Common myeloid progenitor, CD34-positive (primary cell): Measurements from ENCODE around the gene VAV3.

ENCODE experiments used
- CTCF ChIA-PET: fragments of 350-600 bp; sonication (Branson Sonifier 250); formaldehyde crosslinking; loops from one replicate; lab custom pipeline; 2021; ENCODE audit warnings: antibody characterized with exemption; lab: Charles Lee
- POLR2A ChIA-PET: fragments of 350-600 bp; sonication (Branson Sonifier 250); formaldehyde crosslinking; loops from one replicate; lab custom pipeline; 2021; ENCODE audit warnings: antibody characterized with exemption; lab: Charles Lee
- DNase-seq, 3 donors: peaks; one replicate each; pipeline versions ENCODE4 v3.0.0 to v3.0.0-alpha.2; 2013
- H3K27ac ChIP-seq, 2 experiments: 1 replicate in 1 of 2; 2 replicates in 1 of 2; pipeline ENCODE4 v1.7.0; 2013; ENCODE audit warnings: inconsistent platforms in 2 of 2, low read length in 2 of 2, mild to moderate bottlenecking in 2 of 2, low read depth in 1 of 2, moderate library complexity in 1 of 2; ENCODE audit not compliant: severe bottlenecking in 2 of 2, insufficient read depth in 1 of 2, poor library complexity in 1 of 2
- H3K27me3 ChIP-seq, 5 experiments: replicated peaks in 2 of 5; 1 replicate in 3 of 5; 2 replicates in 2 of 5; pipeline versions ENCODE4 v1.6.1 to v1.7.0; 2013; ENCODE audit warnings: low read length in 4 of 5, mild to moderate bottlenecking in 2 of 5, moderate library complexity in 2 of 5, inconsistent platforms in 1 of 5; ENCODE audit not compliant: insufficient read depth in 5 of 5, control insufficient read depth in 4 of 5
- H3K36me3 ChIP-seq, 4 experiments: 1 replicate in 2 of 4; 2 replicates in 2 of 4; pipeline versions ENCODE4 v1.6.1 to v1.7.0; 2013; ENCODE audit warnings: low read length in 3 of 4, control low read depth in 1 of 4, mild to moderate bottlenecking in 1 of 4; ENCODE audit not compliant: control insufficient read depth in 4 of 4, insufficient read depth in 4 of 4
- H3K4me1 ChIP-seq, 4 experiments: 1 replicate in 3 of 4; 2 replicates in 1 of 4; pipeline versions ENCODE4 v1.6.1 to v1.7.1; 2013; ENCODE audit warnings: low read length in 3 of 4, mild to moderate bottlenecking in 3 of 4, control low read depth in 1 of 4, inconsistent platforms in 1 of 4, moderate library complexity in 1 of 4; ENCODE audit not compliant: control insufficient read depth in 4 of 4, insufficient read depth in 4 of 4; ENCODE audit errors: control extremely low read depth in 1 of 4
- H3K4me3 ChIP-seq, 7 experiments: 1 replicate in 4 of 7; 2 replicates in 3 of 7; pipeline versions ENCODE4 v1.5.1 to v1.7.0; 2013; ENCODE audit warnings: mild to moderate bottlenecking in 7 of 7, low read length in 6 of 7, moderate library complexity in 6 of 7, inconsistent platforms in 2 of 7, low read depth in 2 of 7, control low read depth in 1 of 7; ENCODE audit not compliant: insufficient read depth in 4 of 7, control insufficient read depth in 1 of 7; ENCODE audit errors: extremely low read depth in 1 of 7
- H3K9me3 ChIP-seq, 5 experiments: 1 replicate in 4 of 5; 2 replicates in 1 of 5; pipeline versions ENCODE4 v1.6.1 to v1.7.1; 2013; ENCODE audit warnings: low read length in 4 of 5, mild to moderate bottlenecking in 2 of 5, inconsistent platforms in 1 of 5, low read depth in 1 of 5, moderate library complexity in 1 of 5; ENCODE audit not compliant: control insufficient read depth in 4 of 5, insufficient read depth in 2 of 5; ENCODE audit errors: control extremely low read depth in 1 of 5
- WGBS: methylation state at CpG from one replicate; pipeline ENCODE4 v1.1.5; 2013; ENCODE audit not compliant: insufficient coverage; 5-methylcytosine and 5-hydroxymethylcytosine counted together

Gene VAV3

GRCh38 chr1:107590087-107590486, 374.9 kb downstream of the VAV3 start:
- no peak overlapping the region for H3K27ac ChIP-seq
- H3K4me1 ChIP-seq, result peaks cover 0 to 6% (median 0%) of the 10 kb centered on the region in 4 experiments
- DNase-seq, result no peak
- ChIA-PET POLR2A (no interaction called here), CTCF (no interaction called here)
- H3K36me3 ChIP-seq, result peaks cover 22 to 57% (median 31%) of the 10 kb centered on the region in 4 experiments
- no peaks in the 10 kb centered on the region for H3K27me3 ChIP-seq
- H3K4me3 ChIP-seq, result no peak overlapping the region
- H3K9me3 ChIP-seq, result no peaks in the 10 kb centered on the region

GRCh38 chr1:107588321-107588720, 376.7 kb downstream of the VAV3 start:
- no CpG with 5 or more reads among the region's 1 CpG for WGBS
- no peaks in the 10 kb centered on the region for H3K9me3 ChIP-seq
- ChIA-PET POLR2A (no interaction called here), CTCF (no interaction called here)
- no peak for DNase-seq
- H3K36me3 ChIP-seq, result peaks cover 19 to 57% (median 26%) of the 10 kb centered on the region in 4 experiments
- peaks cover 0 to under 1% (median 0%) of the 10 kb centered on the region in 4 experiments for H3K4me1 ChIP-seq
- no peaks in the 10 kb centered on the region for H3K27me3 ChIP-seq
- H3K4me3 ChIP-seq, result no peak overlapping the region
- no peak overlapping the region for H3K27ac ChIP-seq

DNA sequence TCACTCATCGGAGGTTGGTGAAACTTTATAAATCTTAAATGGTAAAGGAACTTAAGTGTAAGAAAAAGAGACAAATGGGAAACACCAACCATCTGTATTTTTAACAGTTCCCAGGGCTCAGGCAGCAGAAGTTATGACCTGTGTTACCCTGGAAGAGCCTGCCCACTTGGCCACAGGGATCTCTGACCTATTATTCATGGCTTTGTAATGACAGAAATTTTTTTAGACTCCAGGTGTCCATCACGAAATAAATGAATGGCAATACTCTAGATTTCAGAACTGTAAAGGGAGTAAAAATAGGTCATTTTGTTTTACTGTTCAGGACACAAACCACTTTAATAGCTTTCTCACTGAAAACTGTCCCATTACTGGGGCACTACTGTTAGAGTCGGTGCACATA, 389.8 kb downstream of the VAV3 start:
- peaks cover 0 to 3% (median 0%) of the 10 kb centered on the region in 5 experiments for H3K9me3 ChIP-seq
- no peaks in the 10 kb centered on the region for H3K27me3 ChIP-seq
- H3K4me3 ChIP-seq, result no peak overlapping the region
- ChIA-PET CTCF (no interaction called here), POLR2A (no interaction called here)
- WGBS, result 100% methylated on average over 1 of the region's 3 CpGs
- DNase-seq, result no peak
- no peaks in the 10 kb centered on the region for H3K4me1 ChIP-seq
- H3K27ac ChIP-seq, result no peak overlapping the region
- H3K36me3 ChIP-seq, result peaks cover 28 to 67% (median 44%) of the 10 kb centered on the region in 4 experiments

- no peak for DNase-seq
- CTCF ChIA-PET, result no interaction called here
- POLR2A ChIA-PET, result no interaction called here
- Histone ChIP-seq H3K4me3 (no peak overlapping the region), H3K36me3 (peaks cover 25 to 62% (median 38%) of the 10 kb centered on the region in 4 experiments), H3K27ac (no peak overlapping the region), H3K27me3 (no peaks in the 10 kb centered on the region), H3K9me3 (peaks cover 0 to 3% (median 0%) of the 10 kb centered on the region in 5 experiments), H3K4me1 (no peaks in the 10 kb centered on the region)
- WGBS, result 98% methylated on average over 6 of the region's 6 CpGs
Measured at GRCh38 chr1:107574044-107574443, 390.9 kb downstream of the VAV3 start.

- Histone ChIP-seq H3K36me3 (peaks cover 17 to 51% (median 34%) of the 10 kb centered on the region in 4 experiments), H3K27me3 (no peaks in the 10 kb centered on the region), H3K27ac (no peak overlapping the region), H3K4me3 (no peak overlapping the region), H3K4me1 (no peaks in the 10 kb centered on the region), H3K9me3 (peaks cover 0 to 3% (median 0%) of the 10 kb centered on the region in 5 experiments)
- CTCF ChIA-PET, result no interaction called here
- POLR2A ChIA-PET, result no interaction called here
- 100% methylated on average over 1 of the region's 3 CpGs for WGBS
- DNase-seq, result no peak
Measured at GRCh38 chr1:107572674-107573211, 392.2 kb downstream of the VAV3 start.

- CTCF ChIA-PET, result no interaction called here
- Histone ChIP-seq H3K9me3 (peaks cover 0 to 3% (median 0%) of the 10 kb centered on the region in 5 experiments), H3K27ac (no peak overlapping the region), H3K36me3 (peaks cover 17 to 44% (median 30%) of the 10 kb centered on the region in 4 experiments), H3K4me3 (no peak overlapping the region), H3K27me3 (no peaks in the 10 kb centered on the region), H3K4me1 (no peaks in the 10 kb centered on the region)
- peak in 2 of 3 donors; percentile 5 to 33 for DNase-seq
- 97% methylated on average over 9 of the region's 15 CpGs for WGBS
- POLR2A ChIA-PET, result no interaction called here
Measured at GRCh38 chr1:107570768-107571167, 394.2 kb downstream of the VAV3 start.

GRCh38 chr1:107563441-107563840, 401.5 kb downstream of the VAV3 start:
- no peak overlapping the region for H3K27ac ChIP-seq
- no peaks in the 10 kb centered on the region for H3K36me3 ChIP-seq
- no peaks in the 10 kb centered on the region for H3K4me1 ChIP-seq
- ChIA-PET CTCF (no interaction called here), POLR2A (no interaction called here)
- 95% methylated on average over 2 of the region's 3 CpGs for WGBS
- no peak overlapping the region for H3K4me3 ChIP-seq
- H3K27me3 ChIP-seq, result no peaks in the 10 kb centered on the region
- no peak for DNase-seq
- H3K9me3 ChIP-seq, result no peaks in the 10 kb centered on the region
